Uterus (tissue), 4 donors: ENCODE results near the gene RAB44. TPM values are rescaled to one million over a fixed set of nuclear protein-coding genes. Genes with fewer than 3 reads are reported as not detected.

Experiments used
- DNase-seq, 2 donors: peaks; one replicate each; pipeline ENCODE4 v3.0.0-alpha.2; 2019 to 2020
- H3K27ac ChIP-seq, 2 donors: fragments of 200-600 bp; sonication (generic); 1 replicate in 1 of 2; 2 replicates in 1 of 2; pipeline ENCODE4 v1.5.1; 2016 to 2018
- H3K27me3 ChIP-seq, 2 donors: fragments of 200-600 bp; sonication (generic); one replicate each; pipeline ENCODE4 v1.5.1; 2018 to 2019; ENCODE audit warnings: control low read depth in 1 of 2
- H3K36me3 ChIP-seq, 2 donors: fragments of 200-600 bp; sonication (generic); one replicate each; pipeline ENCODE4 v1.5.1; 2019; ENCODE audit warnings: control low read depth in 1 of 2
- H3K4me1 ChIP-seq, 2 donors: fragments of 200-600 bp; sonication (generic); one replicate each; pipeline ENCODE4 v1.5.1; 2018 to 2019; ENCODE audit warnings: control low read depth in 1 of 2
- H3K4me3 ChIP-seq, 2 donors: fragments of 200-600 bp; sonication (generic); 1 replicate in 1 of 2; 2 replicates in 1 of 2; pipeline ENCODE4 v1.5.1; 2018 to 2019; ENCODE audit warnings: mild to moderate bottlenecking in 1 of 2
- H3K9me3 ChIP-seq, 2 donors: fragments of 200-600 bp; sonication (generic); one replicate each; pipeline ENCODE4 v1.5.1; 2019; ENCODE audit warnings: control low read depth in 1 of 2
- POLR2A ChIP-seq, 2 donors: fragments of 450-650 bp; IDR thresholded peaks; one replicate each; pipeline ENCODE4 v1.6.1; 2016; ENCODE audit warnings: antibody characterized with exemption in 2 of 2, mild to moderate bottlenecking in 1 of 2, moderate library complexity in 1 of 2
- intact Hi-C: fragments of 100-400 bp; cut with DNase I; formaldehyde crosslinking; loops from one replicate; pipeline ENCODE4 v1.15.1; 2023; ENCODE audit warnings: low total_unique reads
- total RNA-seq, 4 donors: library from RNA; depleted of rRNA in 3 of 4; stranded (reverse); fragments of >200 nt in 3 of 4; gene quantifications; one replicate each; pipeline versions ENCODE4 v1.1.0 to v1.2.4, GENCODE V29; 2014 to 2023
- TF ChIP-seq, protein P1 (sequence below), 4 experiments: fragments of 200-600 bp in 2 of 4; fragments of 450-650 bp in 2 of 4; sonication (generic) in 2 of 4; IDR thresholded peaks; one replicate each; pipeline ENCODE4 v1.5.1; 2016 to 2019; ENCODE audit warnings: antibody characterized with exemption in 4 of 4, mild to moderate bottlenecking in 2 of 4, moderate library complexity in 1 of 4
- donor health status: DM: yes; HTN: yes; CAD: no.

Gene RAB44
- total RNA-seq, 4 donors from 2014 or later, result 0.37 TPM; not detected in 3

- no peaks in the 10 kb centered on the region for H3K9me3 ChIP-seq
- TF ChIP-seq, protein P1, sequence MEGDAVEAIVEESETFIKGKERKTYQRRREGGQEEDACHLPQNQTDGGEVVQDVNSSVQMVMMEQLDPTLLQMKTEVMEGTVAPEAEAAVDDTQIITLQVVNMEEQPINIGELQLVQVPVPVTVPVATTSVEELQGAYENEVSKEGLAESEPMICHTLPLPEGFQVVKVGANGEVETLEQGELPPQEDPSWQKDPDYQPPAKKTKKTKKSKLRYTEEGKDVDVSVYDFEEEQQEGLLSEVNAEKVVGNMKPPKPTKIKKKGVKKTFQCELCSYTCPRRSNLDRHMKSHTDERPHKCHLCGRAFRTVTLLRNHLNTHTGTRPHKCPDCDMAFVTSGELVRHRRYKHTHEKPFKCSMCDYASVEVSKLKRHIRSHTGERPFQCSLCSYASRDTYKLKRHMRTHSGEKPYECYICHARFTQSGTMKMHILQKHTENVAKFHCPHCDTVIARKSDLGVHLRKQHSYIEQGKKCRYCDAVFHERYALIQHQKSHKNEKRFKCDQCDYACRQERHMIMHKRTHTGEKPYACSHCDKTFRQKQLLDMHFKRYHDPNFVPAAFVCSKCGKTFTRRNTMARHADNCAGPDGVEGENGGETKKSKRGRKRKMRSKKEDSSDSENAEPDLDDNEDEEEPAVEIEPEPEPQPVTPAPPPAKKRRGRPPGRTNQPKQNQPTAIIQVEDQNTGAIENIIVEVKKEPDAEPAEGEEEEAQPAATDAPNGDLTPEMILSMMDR (IDR thresholded peaks at IDR 0.05), result no peak
- TF ChIP-seq POLR2A (IDR thresholded peaks at IDR 0.05), result no peak
- no peaks in the 10 kb centered on the region for H3K4me1 ChIP-seq
- no peak overlapping the region for H3K27ac ChIP-seq
- no peak for DNase-seq
- H3K4me3 ChIP-seq, result no peak overlapping the region
- no peaks in the 10 kb centered on the region for H3K27me3 ChIP-seq
- intact Hi-C loops, result no loop called here
- H3K36me3 ChIP-seq, result no peaks in the 10 kb centered on the region
Measured at GRCh38 chr6:36774331-36774730, 76.7 kb downstream of the RAB44 start.

DNA sequence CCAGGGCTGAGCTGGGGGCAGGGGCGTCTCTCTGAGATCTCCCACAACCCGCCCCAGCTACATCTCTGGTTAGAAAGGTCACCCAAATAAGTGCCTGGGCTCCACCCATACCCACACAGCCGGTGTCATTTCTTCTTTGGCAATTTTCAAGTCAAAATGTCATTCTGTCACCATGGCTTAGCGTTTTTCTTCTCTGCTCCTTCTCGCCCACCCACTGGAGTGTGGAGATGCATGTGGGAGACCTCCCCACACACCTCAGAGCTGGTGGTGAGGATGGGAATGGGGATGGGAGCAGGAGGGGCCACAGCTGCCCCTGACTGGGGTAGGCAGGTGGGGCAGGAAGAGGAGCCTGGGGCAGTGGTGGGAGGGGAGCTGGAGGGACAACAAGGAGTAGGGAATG is 78.5 kb downstream of the RAB44 start:
- Histone ChIP-seq H3K4me1 (no peaks in the 10 kb centered on the region), H3K27ac (no peak overlapping the region), H3K9me3 (no peaks in the 10 kb centered on the region), H3K27me3 (no peaks in the 10 kb centered on the region), H3K4me3 (no peak overlapping the region), H3K36me3 (no peaks in the 10 kb centered on the region)
- intact Hi-C loops, result no loop called here
- no peak for DNase-seq
- no peak for TF ChIP-seq POLR2A (IDR thresholded peaks at IDR 0.05)
- TF ChIP-seq, protein P1 (IDR thresholded peaks at IDR 0.05), result no peak

GRCh38 chr6:36777801-36778200 is 80.2 kb downstream of the RAB44 start:
- Histone ChIP-seq H3K4me3 (no peak overlapping the region), H3K9me3 (no peaks in the 10 kb centered on the region), H3K36me3 (no peaks in the 10 kb centered on the region), H3K27me3 (no peaks in the 10 kb centered on the region), H3K4me1 (no peaks in the 10 kb centered on the region), H3K27ac (no peak overlapping the region)
- DNase-seq, result no peak
- TF ChIP-seq, protein P1 (IDR thresholded peaks at IDR 0.05), result no peak
- no peak for TF ChIP-seq POLR2A (IDR thresholded peaks at IDR 0.05)
- intact Hi-C loops, result no loop called here

- DNase-seq, result no peak
- Histone ChIP-seq H3K27me3 (no peaks in the 10 kb centered on the region), H3K36me3 (no peaks in the 10 kb centered on the region), H3K4me3 (no peak overlapping the region), H3K27ac (no peak overlapping the region), H3K4me1 (no peaks in the 10 kb centered on the region), H3K9me3 (no peaks in the 10 kb centered on the region)
- intact Hi-C loops, result no loop called here
- TF ChIP-seq, protein P1 (IDR thresholded peaks at IDR 0.05), result no peak
Measured at GRCh38 chr6:36779227-36779626, 81.6 kb downstream of the RAB44 start.

DNA sequence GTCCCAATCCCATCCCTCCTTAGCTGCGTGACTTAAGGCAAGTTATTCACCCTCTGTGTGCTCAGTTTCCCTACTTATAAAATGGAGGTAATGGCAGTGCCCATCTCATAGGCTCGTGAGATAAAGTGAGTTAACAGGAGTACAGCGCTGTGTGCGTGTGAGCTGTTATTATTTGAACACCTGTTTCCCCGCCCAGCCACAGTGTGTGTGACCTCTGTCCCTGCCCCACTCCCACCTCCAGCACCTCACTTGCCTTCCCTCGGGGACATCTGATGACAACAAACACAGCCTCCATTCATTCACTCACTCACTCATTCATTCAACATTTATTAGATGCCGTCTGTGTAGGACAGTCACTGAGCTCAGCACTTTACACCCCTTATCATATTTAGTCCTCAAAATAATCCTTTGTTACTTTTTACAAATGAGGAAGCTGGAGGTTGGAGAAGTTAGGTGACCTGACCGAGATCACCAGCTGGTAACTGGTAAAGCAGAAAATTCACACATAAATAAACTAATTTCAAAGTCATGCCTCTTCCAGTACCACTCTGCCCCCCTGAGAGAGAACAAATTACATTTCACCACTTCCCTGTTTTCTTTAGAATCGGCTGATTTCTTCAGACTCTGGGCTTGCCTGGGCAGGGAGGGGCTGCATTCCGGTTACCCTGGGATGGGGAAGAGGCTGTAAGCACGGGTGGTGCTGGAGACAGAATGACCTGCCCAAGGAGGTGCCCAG is 83.0 kb downstream of the RAB44 start:
- Histone ChIP-seq H3K4me1 (no peaks in the 10 kb centered on the region), H3K27ac (no peak overlapping the region), H3K27me3 (no peaks in the 10 kb centered on the region), H3K4me3 (no peak overlapping the region), H3K9me3 (no peaks in the 10 kb centered on the region), H3K36me3 (no peaks in the 10 kb centered on the region)
- no peak for DNase-seq
- intact Hi-C loops, result no loop called here
- TF ChIP-seq, protein P1 (IDR thresholded peaks at IDR 0.05), result no peak
- TF ChIP-seq POLR2A (IDR thresholded peaks at IDR 0.05), result no peak
